ENCODE measurements around the gene ARL15. TPM values are rescaled to one million over a fixed set of nuclear protein-coding genes. Genes with fewer than 3 reads are reported as not detected.
A peak's percentile ranks its signal among the peaks of the same experiment; 100 is the strongest.

Gene ARL15
- total and polyA plus RNA-seq, 9 of the 15 experiments (the other 6 are each of a cell fraction or from before 2014, with no cell fraction given) = 18.5 to 80.4 (median 57.0) TPM

- ChIA-PET POLR2A (interaction anchor here (1.1 kb wide), 1 partner anchor 745 kb away, joined by 3 read pairs; no protein-coding TSS in a partner anchor), CTCF (ENCODE audit: low intra/inter-chr PET ratio) (no interaction called here)
- Histone ChIP-seq H3K4me2 (ENCODE audit: insufficient read depth, low read length) (no peak overlapping the region), H4K20me1 (replicated peaks; ENCODE audit: control insufficient read depth, insufficient read depth, low read length) (peaks cover 42% of the 10 kb centered on the region), H2AFZ (ENCODE audit: low read depth, low read length) (no peak overlapping the region), H3K27me3 (ENCODE audit: control insufficient read depth in 2 of 2, insufficient read depth in 2 of 2, low read length in 2 of 2) (no peaks in the 10 kb centered on the region), H3K9me1 (ENCODE audit: control insufficient read depth, insufficient read depth, low read length) (peaks cover 8% of the 10 kb centered on the region), H3K27ac (ENCODE audit: extremely low read depth, low read depth, low read length) (no peak overlapping the region), H3K9me3 (replicated peaks; ENCODE audit: control insufficient read depth, insufficient read depth, low read depth, low read length) (no peaks in the 10 kb centered on the region), H3K4me3 (no peak overlapping the region), H3K36me3 (ENCODE audit: control insufficient read depth, insufficient read depth, low read length) (no peaks in the 10 kb centered on the region), H3K9ac (ENCODE audit: insufficient read depth in 1 of 2, low read depth in 2 of 2, low read length in 2 of 2) (no peak overlapping the region), H3K79me2 (ENCODE audit: control insufficient read depth, insufficient read depth, low read length) (peaks cover 87% of the 10 kb centered on the region), H3K4me1 (replicated peaks in 1 of 2; ENCODE audit: control insufficient read depth in 2 of 2, insufficient read depth in 2 of 2, low read length in 2 of 2) (peaks cover 5 to 35% of the 10 kb centered on the region in 2 experiments; a peak in 4 of 5 replicates)
- no TSS peak for BruUV-seq (replicated peaks)
- no peak for ATAC-seq
- no peak for FAIRE-seq
- in situ Hi-C loops (cut with MboI) = loop anchor here (25.0 kb wide), 1 partner anchor 635 kb away; no protein-coding TSS in a partner anchor
- TF ChIP-seq PHB (CRISPR knock-in tag; IDR thresholded peaks at IDR 0.05) (no peak), CREM (IDR thresholded peaks at IDR 0.05; ENCODE audit: low read depth) (no peak), MECOM (CRISPR knock-in tag; IDR thresholded peaks at IDR 0.05) (peak; percentile 68; the same call in 1 of the 2 replicates), CAMTA2 (CRISPR knock-in tag; conservative IDR thresholded peaks at IDR 0.05) (no peak), ZC3H4 (CRISPR knock-in tag; IDR thresholded peaks at IDR 0.05; ENCODE audit: borderline replicate concordance) (no peak), FOXJ3 (CRISPR knock-in tag; IDR thresholded peaks at IDR 0.05) (no peak), MIER1 (IDR thresholded peaks at IDR 0.05; ENCODE audit: low read depth) (no peak), EZH2 (IDR thresholded peaks at IDR 0.05; ENCODE audit: borderline replicate concordance, low read depth, low read length) (no peak)
- WGBS (ENCODE audit: insufficient coverage, low coverage, missing lambda C conversion rate) = 14% methylated on average over 1 of the region's 1 CpG
- no peak for DNase-seq (ENCODE audit: extremely low read depth in 1 of 4, low spot score in 3 of 4)
- intact Hi-C loops (cut with micrococcal nuclease) = loop anchor here (5.0 to 10.0 kb wide), 2 partner anchors 800 to 963 kb away; no protein-coding TSS in a partner anchor
Observed at GRCh38 chr5:54227759-54228158, 82.6 kb downstream of the ARL15 start.

Data from K562 (cell line).